Measurements from ENCODE around the gene PTPN4.

DNA sequence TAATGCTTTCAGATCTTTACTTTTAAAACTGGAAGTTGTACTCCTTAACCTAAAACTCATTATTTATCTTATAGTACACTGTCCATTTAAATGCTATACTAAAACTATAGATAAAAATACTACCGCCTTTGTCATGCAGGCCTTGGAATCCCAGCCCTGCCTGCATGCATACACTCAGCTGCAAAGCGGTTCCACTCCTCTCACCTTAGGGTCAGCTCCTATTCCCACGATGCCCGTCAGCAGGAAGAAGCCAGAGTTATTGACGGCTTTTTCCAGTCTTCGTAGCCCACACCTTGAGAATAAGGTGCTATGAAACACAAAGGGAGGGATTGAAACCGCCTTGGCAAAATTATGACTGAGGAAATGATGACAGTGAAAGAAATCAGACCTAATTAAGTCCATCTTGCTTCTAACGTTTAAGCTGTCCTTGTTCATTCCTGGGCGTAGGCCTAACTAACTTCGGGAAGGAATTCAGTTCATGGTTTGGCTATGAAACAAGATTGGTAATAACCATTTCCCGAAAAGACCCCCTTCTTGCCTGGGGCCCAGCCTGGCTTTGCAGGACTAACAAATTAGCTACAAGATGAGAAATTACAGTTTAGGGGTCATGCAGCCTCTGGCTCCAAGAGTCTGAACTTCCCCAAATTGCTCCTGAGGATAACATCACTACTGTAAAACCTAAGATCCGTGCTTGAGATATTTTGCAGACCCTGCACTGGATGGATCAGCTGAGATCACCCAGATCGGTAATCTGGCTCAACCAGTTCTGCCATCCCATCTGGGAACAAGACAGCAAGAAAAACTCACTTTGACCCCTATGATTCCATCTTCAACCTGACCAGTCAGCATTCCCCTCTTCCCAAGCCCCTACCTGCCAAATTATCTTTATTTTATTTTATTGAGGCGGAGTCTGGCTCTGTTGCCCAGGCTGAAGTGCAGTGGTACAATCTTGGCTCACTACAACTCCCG, 270.2 kb downstream of the PTPN4 start:
- TF ChIP-seq, protein P1, sequence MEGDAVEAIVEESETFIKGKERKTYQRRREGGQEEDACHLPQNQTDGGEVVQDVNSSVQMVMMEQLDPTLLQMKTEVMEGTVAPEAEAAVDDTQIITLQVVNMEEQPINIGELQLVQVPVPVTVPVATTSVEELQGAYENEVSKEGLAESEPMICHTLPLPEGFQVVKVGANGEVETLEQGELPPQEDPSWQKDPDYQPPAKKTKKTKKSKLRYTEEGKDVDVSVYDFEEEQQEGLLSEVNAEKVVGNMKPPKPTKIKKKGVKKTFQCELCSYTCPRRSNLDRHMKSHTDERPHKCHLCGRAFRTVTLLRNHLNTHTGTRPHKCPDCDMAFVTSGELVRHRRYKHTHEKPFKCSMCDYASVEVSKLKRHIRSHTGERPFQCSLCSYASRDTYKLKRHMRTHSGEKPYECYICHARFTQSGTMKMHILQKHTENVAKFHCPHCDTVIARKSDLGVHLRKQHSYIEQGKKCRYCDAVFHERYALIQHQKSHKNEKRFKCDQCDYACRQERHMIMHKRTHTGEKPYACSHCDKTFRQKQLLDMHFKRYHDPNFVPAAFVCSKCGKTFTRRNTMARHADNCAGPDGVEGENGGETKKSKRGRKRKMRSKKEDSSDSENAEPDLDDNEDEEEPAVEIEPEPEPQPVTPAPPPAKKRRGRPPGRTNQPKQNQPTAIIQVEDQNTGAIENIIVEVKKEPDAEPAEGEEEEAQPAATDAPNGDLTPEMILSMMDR (conservative IDR thresholded peaks at IDR 0.05; ENCODE audit: low read depth, low read length), result no peak
- no peak for TF ChIP-seq EZH2 (IDR thresholded peaks at IDR 0.05; ENCODE audit: borderline replicate concordance, low read depth, low read length, poor library complexity, severe bottlenecking)

All from A673 (cell line).